ENCODE results near the gene MLST8.

DNA sequence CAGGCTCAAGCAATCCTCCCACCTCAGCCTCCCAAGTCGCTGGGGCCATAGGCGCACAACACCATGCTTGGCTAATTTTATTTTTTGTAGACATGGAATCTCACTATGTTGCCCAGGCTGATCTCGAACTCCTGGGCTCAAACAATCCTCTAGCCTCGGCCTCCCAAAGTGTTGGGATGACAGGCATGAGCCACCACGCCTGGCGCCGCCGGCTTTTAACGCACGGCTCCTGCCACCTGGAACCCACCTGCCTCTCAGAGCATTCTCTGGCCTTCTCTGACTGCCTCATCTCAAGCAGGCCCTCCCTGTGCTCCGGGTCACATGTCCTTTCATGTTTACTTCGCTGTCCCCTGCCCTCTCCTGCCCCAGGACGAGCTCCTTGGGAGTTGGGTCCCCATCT, 19.2 kb upstream of the MLST8 start:
- TF ChIP-seq, protein P1, sequence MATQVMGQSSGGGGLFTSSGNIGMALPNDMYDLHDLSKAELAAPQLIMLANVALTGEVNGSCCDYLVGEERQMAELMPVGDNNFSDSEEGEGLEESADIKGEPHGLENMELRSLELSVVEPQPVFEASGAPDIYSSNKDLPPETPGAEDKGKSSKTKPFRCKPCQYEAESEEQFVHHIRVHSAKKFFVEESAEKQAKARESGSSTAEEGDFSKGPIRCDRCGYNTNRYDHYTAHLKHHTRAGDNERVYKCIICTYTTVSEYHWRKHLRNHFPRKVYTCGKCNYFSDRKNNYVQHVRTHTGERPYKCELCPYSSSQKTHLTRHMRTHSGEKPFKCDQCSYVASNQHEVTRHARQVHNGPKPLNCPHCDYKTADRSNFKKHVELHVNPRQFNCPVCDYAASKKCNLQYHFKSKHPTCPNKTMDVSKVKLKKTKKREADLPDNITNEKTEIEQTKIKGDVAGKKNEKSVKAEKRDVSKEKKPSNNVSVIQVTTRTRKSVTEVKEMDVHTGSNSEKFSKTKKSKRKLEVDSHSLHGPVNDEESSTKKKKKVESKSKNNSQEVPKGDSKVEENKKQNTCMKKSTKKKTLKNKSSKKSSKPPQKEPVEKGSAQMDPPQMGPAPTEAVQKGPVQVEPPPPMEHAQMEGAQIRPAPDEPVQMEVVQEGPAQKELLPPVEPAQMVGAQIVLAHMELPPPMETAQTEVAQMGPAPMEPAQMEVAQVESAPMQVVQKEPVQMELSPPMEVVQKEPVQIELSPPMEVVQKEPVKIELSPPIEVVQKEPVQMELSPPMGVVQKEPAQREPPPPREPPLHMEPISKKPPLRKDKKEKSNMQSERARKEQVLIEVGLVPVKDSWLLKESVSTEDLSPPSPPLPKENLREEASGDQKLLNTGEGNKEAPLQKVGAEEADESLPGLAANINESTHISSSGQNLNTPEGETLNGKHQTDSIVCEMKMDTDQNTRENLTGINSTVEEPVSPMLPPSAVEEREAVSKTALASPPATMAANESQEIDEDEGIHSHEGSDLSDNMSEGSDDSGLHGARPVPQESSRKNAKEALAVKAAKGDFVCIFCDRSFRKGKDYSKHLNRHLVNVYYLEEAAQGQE (IDR thresholded peaks at IDR 0.05; ENCODE audit: low read depth), result no peak
- TF ChIP-seq POLR2A (IDR thresholded peaks at IDR 0.05; ENCODE audit: borderline replicate concordance, extremely low read depth, insufficient read depth, insufficient read length), result no peak
- TF ChIP-seq, protein P2, sequence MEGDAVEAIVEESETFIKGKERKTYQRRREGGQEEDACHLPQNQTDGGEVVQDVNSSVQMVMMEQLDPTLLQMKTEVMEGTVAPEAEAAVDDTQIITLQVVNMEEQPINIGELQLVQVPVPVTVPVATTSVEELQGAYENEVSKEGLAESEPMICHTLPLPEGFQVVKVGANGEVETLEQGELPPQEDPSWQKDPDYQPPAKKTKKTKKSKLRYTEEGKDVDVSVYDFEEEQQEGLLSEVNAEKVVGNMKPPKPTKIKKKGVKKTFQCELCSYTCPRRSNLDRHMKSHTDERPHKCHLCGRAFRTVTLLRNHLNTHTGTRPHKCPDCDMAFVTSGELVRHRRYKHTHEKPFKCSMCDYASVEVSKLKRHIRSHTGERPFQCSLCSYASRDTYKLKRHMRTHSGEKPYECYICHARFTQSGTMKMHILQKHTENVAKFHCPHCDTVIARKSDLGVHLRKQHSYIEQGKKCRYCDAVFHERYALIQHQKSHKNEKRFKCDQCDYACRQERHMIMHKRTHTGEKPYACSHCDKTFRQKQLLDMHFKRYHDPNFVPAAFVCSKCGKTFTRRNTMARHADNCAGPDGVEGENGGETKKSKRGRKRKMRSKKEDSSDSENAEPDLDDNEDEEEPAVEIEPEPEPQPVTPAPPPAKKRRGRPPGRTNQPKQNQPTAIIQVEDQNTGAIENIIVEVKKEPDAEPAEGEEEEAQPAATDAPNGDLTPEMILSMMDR (IDR thresholded peaks at IDR 0.05 in 2 of 3, conservative IDR thresholded peaks at IDR 0.05 in 1 of 3; ENCODE audit: borderline replicate concordance in 1 of 3, insufficient read depth in 1 of 3, low read depth in 2 of 3, low read length in 2 of 3), result no peak
- no peak for TF ChIP-seq ZNF274 (IDR thresholded peaks at IDR 0.05; ENCODE audit: low read depth, low read length)
- TF ChIP-seq EZH2 (IDR thresholded peaks at IDR 0.05), result no peak
- no peak for TF ChIP-seq YY1 (IDR thresholded peaks at IDR 0.05; ENCODE audit: extremely low read depth, insufficient replicate concordance, low read depth, low read length)
- no peak for TF ChIP-seq POLR2AphosphoS5 (IDR thresholded peaks at IDR 0.05; ENCODE audit: low read depth, low read length)
